Measurements from ENCODE around the gene ZNF628. TPM values are rescaled to one million over a fixed set of nuclear protein-coding genes. Genes with fewer than 3 reads are reported as not detected.
"Not testable (repeated sequence)": the region's sequence is repeated elsewhere in the genome, so short reads cannot be mapped to it uniquely, and the experiment has no call there.

ZNF628 gene
- polyA plus RNA-seq, 3 donors, result 2.0 to 3.0 (median 3.0) TPM

DNA sequence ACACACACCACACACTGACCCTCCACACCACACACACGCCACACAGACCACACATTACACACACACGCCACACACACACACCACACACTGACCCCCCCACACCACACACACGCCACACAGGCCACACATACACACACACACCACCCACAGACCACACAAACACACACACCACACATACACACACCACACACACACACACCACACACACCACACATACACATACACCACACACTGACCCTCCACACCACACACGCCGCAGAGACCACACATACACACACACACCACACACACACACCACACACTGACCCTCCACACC is 28.3 kb upstream of the ZNF628 start:
- DNase-seq (ENCODE audit: low read depth in 3 of 3, low spot score in 2 of 3), result not testable (repeated sequence)

DNA sequence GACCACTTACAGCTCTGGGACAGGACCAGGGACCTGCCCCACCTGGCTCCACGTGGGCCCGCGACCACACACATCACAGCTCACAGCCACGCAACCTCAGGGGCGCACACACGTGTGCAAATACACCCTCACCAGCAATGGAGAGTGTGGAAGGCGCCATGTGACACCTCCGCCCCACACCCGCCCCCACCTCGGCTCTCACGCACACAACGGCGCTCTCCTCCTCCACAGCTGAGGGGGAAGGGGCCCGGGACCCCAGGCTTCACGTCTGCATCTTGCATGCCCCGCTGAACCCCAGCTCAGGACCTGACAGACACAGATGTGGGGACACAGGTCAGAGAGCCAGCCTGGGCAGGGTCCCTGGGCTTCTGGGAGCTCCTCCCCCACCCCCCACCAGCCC is 26.9 kb upstream of the ZNF628 start:
- DNase-seq (ENCODE audit: low read depth in 3 of 3, low spot score in 2 of 3), result no peak

DNA sequence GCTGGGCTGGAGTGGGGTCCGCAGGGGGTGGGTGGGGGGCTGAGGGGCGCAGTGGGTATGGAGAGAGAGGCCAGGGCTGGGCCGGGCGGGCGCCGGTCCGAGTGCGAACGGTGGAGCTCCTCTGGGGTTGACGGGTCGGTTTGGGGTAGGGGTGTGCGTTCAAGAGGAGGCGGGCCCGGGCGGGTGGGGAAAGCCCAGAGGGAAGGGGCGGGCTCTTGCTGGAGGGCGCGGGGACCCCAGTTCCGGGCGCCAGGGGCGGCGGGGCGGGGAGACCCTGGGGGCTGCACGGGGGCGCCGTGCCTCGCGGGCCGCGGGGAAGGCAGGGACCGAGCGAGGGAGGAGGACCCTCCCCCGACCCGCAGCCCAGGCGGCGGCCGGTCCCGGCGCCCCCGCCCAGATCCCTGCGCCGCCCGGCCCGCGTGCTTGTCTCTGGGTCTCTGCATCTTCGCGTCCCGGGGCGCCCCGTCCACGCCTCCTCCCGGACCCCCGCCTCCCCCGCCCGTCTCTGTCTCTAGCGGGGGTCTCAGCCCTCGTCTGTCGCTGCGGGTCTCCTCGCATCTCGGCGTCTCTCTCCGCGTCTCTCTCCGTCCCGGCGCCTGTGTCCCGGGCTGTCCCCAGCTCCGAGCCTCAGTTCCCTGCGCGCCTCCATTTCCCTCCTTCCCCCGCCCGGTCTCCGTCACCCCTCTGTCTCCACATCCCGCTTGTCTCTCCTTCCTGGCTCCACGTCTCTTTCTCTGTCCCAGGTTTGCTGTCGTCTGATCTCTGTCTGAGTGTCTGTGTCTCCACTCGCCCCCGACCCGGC is 25.1 kb upstream of the ZNF628 start:
- no peak for DNase-seq (ENCODE audit: low read depth in 3 of 3, low spot score in 2 of 3)

DNA sequence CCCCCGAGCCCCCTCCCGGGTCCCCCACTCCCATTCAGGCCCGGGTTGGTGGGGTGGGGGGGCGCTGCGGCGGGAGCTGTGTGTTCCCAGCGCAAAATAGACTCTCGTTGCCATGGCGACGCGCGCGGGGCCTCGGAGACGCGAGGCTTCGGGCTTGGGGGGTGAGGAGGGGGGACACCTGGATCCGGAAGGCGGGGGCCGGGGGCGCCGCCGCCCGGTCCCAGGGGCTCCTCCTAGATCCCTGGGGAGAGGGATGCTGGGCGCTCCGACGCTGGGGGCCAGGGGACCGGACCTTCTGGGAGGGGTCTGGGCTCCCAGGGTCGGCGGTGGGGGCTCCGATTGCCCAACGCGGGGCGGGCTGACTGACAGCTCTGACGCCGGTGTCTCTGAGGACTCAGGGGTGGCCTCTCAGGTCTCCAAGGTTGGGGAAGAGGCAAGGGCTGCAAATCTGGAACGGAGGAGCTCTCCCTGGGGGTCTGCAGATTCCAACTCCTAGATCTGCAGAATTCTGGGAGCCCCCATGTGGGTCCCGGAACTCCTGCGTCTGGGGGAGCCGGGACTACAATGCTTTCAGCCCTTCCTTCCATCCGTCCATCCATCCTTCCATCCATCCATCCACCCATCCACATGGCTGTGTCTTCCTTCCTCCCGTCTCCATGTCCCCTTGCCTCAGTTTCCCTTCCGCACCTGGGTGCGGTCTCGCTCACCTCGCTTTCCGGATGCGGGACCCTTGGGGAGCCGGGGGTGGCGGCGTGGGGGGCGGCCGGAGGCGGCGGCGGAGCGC is 24.3 kb upstream of the ZNF628 start:
- no peak for DNase-seq (ENCODE audit: low read depth in 3 of 3, low spot score in 2 of 3)

DNA sequence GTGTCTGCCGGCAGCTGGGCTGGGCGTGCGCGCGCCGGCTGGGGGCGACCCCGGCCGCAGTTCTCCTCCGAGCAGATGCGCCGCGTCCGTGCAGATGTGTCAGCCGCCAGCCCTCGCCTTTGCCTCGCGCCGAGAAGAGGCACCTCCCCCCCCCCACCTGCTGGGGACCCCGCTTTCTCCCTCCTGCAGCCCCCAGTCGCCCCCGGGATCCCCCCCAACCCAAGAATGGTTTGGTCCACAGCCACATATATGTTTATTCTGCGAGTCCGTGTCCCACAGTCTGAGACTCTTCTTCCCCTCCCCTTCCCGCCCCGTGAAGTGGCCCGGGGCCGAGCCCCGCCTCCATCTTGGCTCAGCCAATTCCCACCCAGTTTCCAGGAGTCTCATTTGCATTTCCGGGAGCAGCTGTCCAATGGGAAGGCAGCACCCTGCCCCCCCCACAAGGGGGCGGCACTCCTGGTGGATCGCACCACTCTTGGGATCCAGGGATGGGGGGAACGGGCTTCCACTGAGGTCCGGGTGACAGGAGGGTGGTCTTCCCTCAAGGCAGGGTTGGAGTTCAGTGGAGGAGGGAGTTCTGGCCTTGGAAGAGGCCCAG is 23.6 kb upstream of the ZNF628 start:
- DNase-seq (ENCODE audit: low read depth in 3 of 3, low spot score in 2 of 3), result peak; percentile 78 to 83 (median 79)

DNA sequence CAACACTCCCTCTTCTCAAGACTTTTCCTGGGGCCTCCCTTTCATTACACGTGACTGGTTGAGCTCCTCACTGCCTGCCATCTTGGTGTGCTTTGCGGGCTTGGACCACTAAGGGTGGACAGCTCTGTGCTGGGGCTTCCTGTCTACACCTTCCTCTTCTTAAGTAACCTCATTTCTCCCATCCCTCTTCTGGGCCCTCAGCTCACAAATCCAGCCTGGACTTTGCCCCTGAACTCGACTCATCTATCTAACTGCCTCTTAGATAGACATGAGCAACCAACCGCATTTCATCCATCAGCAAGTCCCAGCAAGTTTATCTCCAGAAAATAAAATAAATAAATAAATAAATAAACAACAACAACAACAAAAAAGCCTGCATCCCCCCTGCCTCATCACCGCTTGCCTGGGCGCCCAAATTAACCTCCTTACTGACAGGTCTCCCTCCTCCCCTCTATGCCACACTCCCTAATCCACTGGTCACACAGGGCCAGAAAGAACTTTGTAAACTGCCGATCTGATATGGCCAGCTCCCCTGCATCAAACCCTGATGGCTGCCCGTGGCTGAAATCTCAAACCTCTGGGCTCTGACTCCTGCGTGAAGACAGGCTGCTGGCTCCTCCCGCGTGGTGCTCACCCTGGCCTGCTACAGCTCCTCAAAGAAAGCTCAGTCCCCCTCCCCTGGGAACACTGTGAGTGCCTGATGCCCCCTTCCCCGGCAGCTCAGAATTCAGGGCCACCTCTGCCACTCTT is 22.7 kb upstream of the ZNF628 start:
- no peak for DNase-seq (ENCODE audit: low read depth in 3 of 3, low spot score in 2 of 3)

DNA sequence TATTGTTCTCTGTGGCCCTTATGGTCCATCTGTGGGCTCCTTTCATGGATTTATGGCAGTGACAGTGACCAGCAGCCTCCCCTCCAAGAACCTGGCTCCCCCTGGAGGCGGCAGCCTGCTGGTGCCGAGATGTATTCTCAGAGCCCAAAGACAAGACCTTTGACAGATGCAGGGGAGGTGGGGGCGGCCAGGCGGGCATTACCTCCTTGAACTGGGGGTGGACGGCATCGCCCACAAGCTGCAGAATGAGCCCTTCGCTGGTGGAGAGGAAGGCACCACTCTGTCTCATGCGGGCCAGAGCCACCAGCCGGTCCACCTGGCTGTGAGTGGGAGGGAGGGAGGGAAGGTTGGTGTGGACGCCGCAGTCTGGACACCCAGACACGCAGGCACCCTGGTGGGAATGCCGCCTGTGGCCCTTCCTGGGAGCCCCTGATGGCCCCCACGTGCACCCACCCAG is 21.6 kb upstream of the ZNF628 start:
- no peak for DNase-seq (ENCODE audit: low read depth in 3 of 3, low spot score in 2 of 3)

DNA sequence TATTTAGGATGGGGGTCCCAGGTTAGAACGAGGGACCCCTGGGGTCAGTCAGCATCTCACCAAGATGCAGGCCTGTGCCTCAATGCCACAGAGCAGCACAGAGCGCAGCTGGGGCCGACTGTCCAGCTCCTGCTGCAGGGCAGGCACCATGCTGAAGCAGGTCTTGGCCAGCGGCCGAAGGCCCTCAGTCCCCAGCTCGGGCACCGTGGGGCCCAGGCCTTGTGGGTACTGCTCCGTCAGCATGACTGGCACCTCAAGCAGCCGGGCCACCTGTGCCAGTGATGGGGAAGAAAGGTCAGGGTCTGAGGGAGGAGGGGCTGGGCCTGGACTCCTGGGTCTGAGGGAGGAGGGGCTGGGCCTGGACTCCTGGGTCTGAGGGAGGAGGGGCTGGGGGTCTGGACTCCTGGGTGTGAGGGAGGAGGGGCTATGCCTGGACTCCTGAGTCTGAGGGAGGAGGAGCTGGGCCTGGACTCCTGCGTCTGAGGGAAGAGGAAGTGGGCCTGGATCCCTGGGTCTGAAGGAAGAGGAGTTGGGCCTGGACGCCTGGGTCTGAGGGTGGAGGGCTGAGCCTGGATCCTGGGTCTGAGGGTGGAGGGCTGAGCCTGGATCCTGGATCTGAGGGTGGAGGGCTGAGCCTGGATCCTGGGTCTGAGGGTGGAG is 20.7 kb upstream of the ZNF628 start:
- DNase-seq (ENCODE audit: low read depth in 3 of 3, low spot score in 2 of 3), result no peak

DNA sequence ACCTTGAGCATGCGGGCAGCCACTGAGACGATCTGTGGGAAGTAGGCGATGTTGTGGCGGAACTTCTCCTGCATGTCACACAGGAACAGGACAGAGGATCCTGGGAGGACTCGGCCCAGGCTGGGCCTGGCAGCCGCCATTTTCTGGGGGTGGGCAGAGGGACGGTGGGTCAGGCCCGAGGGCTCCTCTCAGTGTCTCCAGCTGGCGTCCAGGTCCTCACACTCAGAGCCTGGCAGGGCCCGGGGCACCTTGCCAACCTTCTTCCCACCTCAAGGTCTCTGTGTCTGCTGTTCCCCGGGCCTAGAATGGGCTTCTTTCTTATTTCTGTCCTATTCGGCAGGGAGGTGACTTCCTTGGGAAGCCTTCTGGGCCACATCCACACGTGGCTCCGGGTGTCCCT is 20.1 kb upstream of the ZNF628 start:
- no peak for DNase-seq (ENCODE audit: low read depth in 3 of 3, low spot score in 2 of 3)

DNA sequence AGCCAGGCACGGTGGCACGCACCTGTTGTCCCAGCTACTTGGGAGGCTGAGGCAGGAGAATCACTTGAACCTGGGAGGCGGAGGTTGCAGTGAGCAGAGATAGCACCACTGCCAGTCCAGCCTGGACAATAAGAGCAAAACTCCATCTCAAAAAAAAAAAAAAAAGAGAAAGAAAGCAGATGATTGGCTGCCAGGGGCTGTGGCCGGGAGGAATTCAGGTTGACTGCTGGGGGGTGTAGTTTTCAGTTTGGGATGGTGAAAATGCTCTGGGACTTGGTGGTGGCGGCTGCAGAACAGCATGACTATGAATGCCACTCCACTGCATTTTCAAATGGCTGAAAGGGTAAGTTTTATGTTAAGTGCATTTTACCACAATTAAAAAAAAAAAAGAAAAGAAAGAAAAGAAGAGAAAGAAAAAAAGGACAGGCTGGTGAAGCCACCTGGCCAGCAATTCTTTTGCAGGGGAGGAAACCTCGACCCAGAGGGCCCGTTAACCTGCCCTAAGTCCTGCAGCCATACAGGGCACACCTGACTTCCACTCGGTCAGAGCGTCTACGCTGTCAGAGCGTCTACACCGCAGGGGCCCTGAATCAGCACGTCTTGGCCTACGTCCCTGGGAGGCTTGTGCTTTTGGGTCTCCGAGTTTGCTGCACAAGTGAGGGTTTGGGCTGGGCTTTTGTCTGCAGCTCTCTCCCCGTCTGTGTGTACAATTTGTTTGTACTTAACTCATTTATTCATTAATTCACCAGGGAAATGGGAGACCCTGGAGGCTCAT is 18.5 kb upstream of the ZNF628 start:
- no peak for DNase-seq (ENCODE audit: low read depth in 3 of 3, low spot score in 2 of 3)

DNA sequence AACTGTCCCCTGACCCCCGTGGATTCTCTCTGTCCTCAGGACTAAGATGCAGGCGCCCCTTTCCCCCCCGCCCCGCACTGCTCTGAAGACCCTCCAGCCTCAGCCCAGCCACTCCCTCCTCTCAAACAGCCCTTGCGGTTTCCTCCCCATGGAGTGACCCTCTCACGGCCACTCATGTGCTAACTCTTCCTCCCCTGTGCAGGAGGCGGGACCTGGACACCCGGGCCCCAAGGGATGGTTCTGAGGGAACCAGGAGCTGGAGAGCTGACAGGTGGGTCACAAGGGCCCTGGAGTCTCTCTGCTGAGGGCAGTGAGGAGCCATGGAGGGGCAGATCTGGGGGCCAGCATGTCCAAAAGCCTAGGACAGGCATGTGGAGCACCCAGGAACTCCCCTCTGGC is 16.9 kb upstream of the ZNF628 start:
- DNase-seq (ENCODE audit: low read depth in 3 of 3, low spot score in 2 of 3), result no peak

DNA sequence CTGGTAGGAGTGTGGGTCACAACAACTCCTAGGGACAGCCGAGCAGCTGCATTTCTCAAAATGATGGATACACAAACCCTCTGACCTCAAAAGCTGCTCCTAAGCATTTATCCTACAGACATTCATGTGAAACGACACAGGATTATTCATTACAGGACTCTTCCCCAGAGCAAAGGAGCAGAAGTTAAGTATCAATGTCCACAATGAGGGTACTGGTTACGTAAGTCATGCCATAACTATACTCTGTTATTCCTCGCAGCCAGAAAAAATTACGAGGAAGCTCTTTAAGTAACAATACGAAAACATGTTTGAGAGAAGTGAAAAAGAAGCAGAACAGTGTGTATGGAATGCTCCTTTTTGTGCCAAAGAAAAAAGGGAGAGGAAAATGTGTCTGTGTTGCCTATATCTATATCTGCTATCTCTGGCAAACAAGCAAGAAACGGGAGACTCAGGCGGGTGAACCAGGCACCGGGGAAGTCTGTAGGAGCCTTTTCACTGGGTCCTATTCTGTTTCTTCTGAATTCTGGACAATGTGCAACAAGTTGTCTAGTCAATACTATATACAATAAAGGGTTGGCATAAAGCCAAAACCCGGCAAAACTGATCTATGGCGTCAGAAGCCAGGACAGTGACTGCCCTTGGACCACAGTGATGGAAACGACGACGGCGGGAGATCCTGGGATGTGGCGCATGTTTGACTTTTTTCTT is 16.3 kb upstream of the ZNF628 start:
- no peak for DNase-seq (ENCODE audit: low read depth in 3 of 3, low spot score in 2 of 3)

DNA sequence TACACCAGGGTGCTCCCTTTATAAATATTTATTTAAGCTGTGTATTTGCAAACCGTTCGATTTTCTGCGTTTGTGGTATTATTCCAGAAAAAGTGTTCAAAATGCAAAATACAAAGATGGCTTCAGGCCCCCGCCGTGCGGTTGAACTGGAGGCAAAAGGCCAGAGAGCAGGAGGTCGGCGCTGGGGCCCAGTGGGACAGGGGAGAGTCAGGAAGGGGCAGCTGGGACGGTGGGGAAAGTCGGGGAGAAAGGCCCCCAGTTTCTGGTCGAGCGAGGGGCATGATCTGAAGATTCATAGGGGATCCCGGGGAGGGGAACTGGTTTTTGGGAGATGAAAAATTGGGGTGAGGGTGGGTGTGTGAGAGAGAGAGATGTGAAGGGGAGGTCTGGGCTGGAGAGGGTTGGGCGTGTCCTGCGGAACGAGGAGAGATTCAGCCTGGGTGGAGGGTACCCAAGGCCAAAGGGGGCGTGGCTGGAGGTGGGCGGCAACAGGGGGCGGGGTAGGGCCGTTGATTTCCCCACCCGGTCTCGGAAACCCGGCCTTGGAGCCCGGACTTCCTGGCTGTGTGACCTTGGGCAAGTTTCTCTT is 15.7 kb upstream of the ZNF628 start:
- DNase-seq (ENCODE audit: low read depth in 3 of 3, low spot score in 2 of 3), result no peak

DNA sequence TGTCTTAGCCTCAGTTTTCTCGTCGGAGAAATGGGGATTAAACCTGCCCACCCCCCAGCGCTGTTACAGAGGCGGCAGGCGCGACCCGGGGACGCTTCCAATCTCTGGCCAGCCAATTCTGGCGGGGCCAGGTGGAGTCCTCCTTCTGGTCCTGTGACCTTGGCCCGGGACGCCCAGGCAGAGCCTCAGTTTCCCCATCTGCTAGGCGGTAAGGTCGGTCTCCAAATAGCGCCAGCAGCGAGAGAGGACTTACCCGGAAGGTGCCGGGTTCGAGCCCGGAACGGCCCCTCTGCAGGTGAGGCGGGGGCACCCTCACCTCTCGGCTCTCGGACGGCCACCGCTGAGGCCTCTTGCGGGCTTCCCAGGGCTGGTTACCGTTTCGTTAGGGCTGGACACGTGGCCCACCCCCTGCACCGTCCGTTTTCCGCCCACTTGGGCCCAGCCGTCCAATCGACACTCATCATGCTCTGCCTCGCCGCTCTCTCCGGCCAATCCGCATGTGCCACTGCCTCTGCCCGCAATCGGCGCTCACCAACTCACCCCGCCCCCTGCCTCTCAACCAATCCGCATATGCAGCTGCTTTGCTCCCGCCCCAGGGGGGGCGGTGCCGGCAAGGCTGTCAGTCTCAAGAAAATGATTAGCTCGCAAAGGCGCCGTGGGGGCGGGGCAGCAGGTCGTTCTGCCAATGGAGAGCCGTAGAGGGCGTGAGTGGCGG is 15.0 kb upstream of the ZNF628 start, which contains the start of gene ISOC2:
ISOC2 (minus strand) TSS at position 384 of the 715 bp plus-strand sequence. CDS start 5,156 bp downstream, outside the sequence.
- peak; percentile 98 to 99 (median 99) for DNase-seq (ENCODE audit: low read depth in 3 of 3, low spot score in 2 of 3)

DNA sequence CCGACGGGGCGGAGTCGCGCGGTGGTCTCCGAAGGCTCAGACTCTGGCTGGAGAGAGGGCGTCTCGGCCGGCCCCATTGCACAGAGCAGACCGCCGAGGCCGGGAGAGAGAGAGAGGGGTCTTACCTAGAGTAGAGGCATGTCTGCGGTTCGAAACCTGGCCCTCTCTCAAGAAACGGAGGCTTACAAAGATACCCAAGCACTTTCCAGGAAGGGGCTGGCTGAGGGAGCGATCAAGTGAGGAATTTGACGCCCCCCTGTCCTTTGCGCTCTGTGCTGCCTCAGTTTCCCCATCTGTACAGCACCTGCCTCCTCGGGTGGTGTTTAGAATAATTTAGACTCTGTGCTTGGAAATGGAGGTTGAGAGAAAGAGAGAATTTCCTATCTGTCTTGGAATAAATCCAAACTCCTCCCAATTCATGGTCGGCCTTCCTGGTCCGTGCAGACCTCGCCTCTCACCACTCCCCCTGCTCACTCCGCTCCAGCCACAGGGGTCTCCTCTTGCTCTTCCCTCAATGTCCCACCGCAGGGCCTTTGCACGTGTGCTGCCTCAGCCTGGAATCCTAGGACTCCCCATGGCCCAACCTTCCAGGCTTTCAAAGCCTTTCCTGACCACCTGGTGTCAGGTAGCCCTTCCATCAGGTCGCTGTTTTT is 14.3 kb upstream of the ZNF628 start:
- no peak for DNase-seq (ENCODE audit: low read depth in 3 of 3, low spot score in 2 of 3)

DNA sequence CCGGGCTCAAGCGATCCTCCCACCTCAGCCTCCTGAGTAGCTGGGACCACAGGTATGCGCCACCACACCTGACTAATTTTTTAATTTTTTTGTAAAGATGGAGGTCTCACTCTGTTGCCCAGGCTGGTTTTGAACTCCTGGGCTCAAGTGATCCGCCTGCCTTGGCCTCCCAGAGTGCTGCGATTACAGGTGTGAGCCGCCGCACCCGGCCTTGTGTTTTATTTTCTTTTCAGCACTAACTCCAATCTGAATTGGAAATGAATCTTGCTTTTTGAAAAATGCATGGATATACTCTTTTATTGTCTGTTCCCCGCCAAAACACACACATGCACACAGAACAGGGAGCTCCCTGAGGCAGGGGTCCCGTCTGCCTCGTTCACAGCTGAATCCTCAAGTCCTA is 13.7 kb upstream of the ZNF628 start:
- no peak for DNase-seq (ENCODE audit: low read depth in 3 of 3, low spot score in 2 of 3)

DNA sequence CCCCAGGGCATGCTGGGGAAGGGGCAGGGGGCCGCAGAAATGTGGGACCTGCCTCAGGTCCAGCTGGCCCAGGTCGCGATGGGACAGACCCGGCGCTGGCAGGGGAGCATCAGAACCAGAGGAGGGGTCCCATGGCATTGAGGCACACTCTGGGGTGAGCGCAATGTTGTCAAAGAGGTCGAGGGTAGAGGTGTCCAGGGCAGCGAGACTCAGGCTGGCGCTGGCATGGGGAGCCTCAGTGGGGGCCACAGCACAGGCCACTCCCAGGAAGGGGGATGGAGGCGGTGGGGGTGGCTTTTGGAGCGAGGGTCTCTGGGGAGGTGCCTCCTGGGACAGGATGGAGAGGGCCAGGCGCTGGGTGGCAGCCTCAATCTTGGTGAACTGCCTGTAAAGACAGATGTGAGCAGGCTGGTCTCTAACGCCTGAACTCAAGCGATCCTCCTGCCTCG is 12.8 kb upstream of the ZNF628 start:
- DNase-seq (ENCODE audit: low read depth in 3 of 3, low spot score in 2 of 3), result no peak

Measured in right renal cortex interstitium (tissue), 3 donors.